GM23338 (cell line): ENCODE data around the gene CACNA2D3. TPM values are rescaled to one million over a fixed set of nuclear protein-coding genes. Genes with fewer than 3 reads are reported as not detected.

Experiments used
- ATAC-seq: fragments of 200-7000 bp; cut with Tn5 transposase; 3 replicates; pipeline ENCODE4 v1.9.1; 2020
- DNase-seq: peaks from one replicate; pipeline ENCODE4 v3.0.0-alpha.2; 2015; ENCODE audit warnings: low spot score
- H2AFZ ChIP-seq: fragments of 200-600 bp; sonication (generic); 2 replicates; pipeline ENCODE4 v1.8.0; 2016; ENCODE audit warnings: antibody characterized with exemption, mild to moderate bottlenecking, moderate library complexity
- H3F3A ChIP-seq: fragments of 200-600 bp; sonication (generic); replicated peaks from 2 replicates; pipeline ENCODE4 v1.8.0; 2017; ENCODE audit warnings: antibody characterized with exemption, mixed run types, low read depth
- H3K27ac ChIP-seq: fragments of 200-600 bp; sonication (generic); 2 replicates; pipeline ENCODE4 v1.6.1; 2016; ENCODE audit warnings: low read depth
- H3K27me3 ChIP-seq: fragments of 200-600 bp; sonication (generic); 2 replicates; pipeline ENCODE4 v1.8.0; 2016; ENCODE audit warnings: mild to moderate bottlenecking, mixed run types, moderate library complexity; ENCODE audit not compliant: insufficient read depth
- H3K36me3 ChIP-seq: fragments of 200-600 bp; sonication (generic); 2 replicates; pipeline ENCODE4 v1.8.0; 2016; ENCODE audit warnings: mild to moderate bottlenecking; ENCODE audit not compliant: insufficient read depth
- H3K4me1 ChIP-seq: fragments of 200-600 bp; sonication (generic); 2 replicates; pipeline ENCODE4 v1.8.0; 2016; ENCODE audit warnings: mild to moderate bottlenecking, moderate library complexity; ENCODE audit not compliant: insufficient read depth
- H3K4me2 ChIP-seq: fragments of 200-600 bp; sonication (generic); 2 replicates; pipeline ENCODE4 v1.7.1; 2017; ENCODE audit warnings: mixed run types
- H3K4me3 ChIP-seq: fragments of 200-600 bp; sonication (generic); 2 replicates; pipeline ENCODE4 v1.6.1; 2016; ENCODE audit warnings: mixed run types
- H3K79me2 ChIP-seq: fragments of 200-600 bp; sonication (generic); replicated peaks from 2 replicates; pipeline ENCODE4 v1.8.0; 2017; ENCODE audit warnings: mild to moderate bottlenecking; ENCODE audit not compliant: insufficient read depth
- H3K9me2 ChIP-seq: fragments of 200-600 bp; sonication (generic); 2 replicates; pipeline ENCODE4 v1.8.0; 2017; ENCODE audit not compliant: insufficient read depth
- H4K20me1 ChIP-seq: fragments of 200-600 bp; sonication (generic); replicated peaks from 2 replicates; pipeline ENCODE4 v1.8.0; 2017; ENCODE audit warnings: mild to moderate bottlenecking; ENCODE audit not compliant: insufficient read depth
- H3K27ac Mint-ChIP-seq: 2 replicates; pipeline ENCODE4 v1.8.0; 2020; ENCODE audit warnings: inconsistent platforms, mild to moderate bottlenecking, moderate library complexity, mixed read lengths
- H3K27me3 Mint-ChIP-seq: 3 replicates; pipeline ENCODE4 v1.8.0; 2022; ENCODE audit warnings: low read depth, mild to moderate bottlenecking, moderate library complexity, mixed read lengths, inconsistent platforms; ENCODE audit not compliant: insufficient read depth, poor library complexity
- H3K36me3 Mint-ChIP-seq: 3 replicates; pipeline ENCODE4 v1.8.0; 2021; ENCODE audit warnings: low read depth, mild to moderate bottlenecking, inconsistent platforms, moderate library complexity, mixed read lengths
- H3K4me1 Mint-ChIP-seq: 3 replicates; pipeline ENCODE4 v1.8.0; 2020; ENCODE audit warnings: mild to moderate bottlenecking, inconsistent platforms, mixed read lengths
- H3K4me3 Mint-ChIP-seq: 3 replicates; pipeline ENCODE4 v1.8.0; 2021; ENCODE audit warnings: moderate library complexity, mild to moderate bottlenecking, inconsistent platforms, mixed read lengths
- H3K9me3 Mint-ChIP-seq: 3 replicates; pipeline ENCODE4 v1.8.0; 2020; ENCODE audit warnings: moderate library complexity, mild to moderate bottlenecking, inconsistent platforms, mixed read lengths
- CREB1 ChIP-seq: fragments of 250-450 bp; sonication (Bioruptor Pico); IDR thresholded peaks from 2 replicates; pipeline ENCODE4 v1.5.0; 2020; ENCODE audit warnings: low read depth, mild to moderate bottlenecking, moderate library complexity
- EZH2 ChIP-seq: fragments of 200-600 bp; sonication (generic); IDR thresholded peaks from one replicate; pipeline ENCODE4 v1.8.0; 2017; ENCODE audit warnings: antibody characterized with exemption, mild to moderate bottlenecking, low read depth; ENCODE audit not compliant: unreplicated experiment
- EZH2phosphoT487 ChIP-seq: fragments of 200-600 bp; sonication (generic); IDR thresholded peaks from one replicate; pipeline ENCODE4 v1.8.1; 2018; ENCODE audit warnings: antibody characterized with exemption; ENCODE audit not compliant: unreplicated experiment
- JUNB ChIP-seq: IDR thresholded peaks from one replicate; pipeline ENCODE4 v1.6.1; 2016; ENCODE audit warnings: antibody characterized with exemption; ENCODE audit not compliant: unreplicated experiment
- NANOG ChIP-seq: IDR thresholded peaks from 2 replicates; pipeline ENCODE4 v1.6.1; 2016; ENCODE audit warnings: antibody characterized with exemption, borderline replicate concordance
- POLR2AphosphoS5 ChIP-seq: IDR thresholded peaks from 2 replicates; pipeline ENCODE4 v1.6.1; 2016; ENCODE audit warnings: antibody characterized with exemption, low read depth
- STAT1 ChIP-seq: IDR thresholded peaks from one replicate; pipeline ENCODE4 v1.6.1; 2016; ENCODE audit warnings: antibody characterized with exemption; ENCODE audit not compliant: unreplicated experiment
- ZNF114 ChIP-seq: fragments of 250-450 bp; sonication (Bioruptor Pico); IDR thresholded peaks from 2 replicates; pipeline ENCODE4 v1.5.0; 2020; ENCODE audit warnings: mild to moderate bottlenecking, moderate library complexity
- ZNF331 ChIP-seq: fragments of 250-450 bp; sonication (Bioruptor Pico); IDR thresholded peaks from 2 replicates; pipeline ENCODE4 v1.5.0; 2020; ENCODE audit warnings: low read depth, mild to moderate bottlenecking, moderate library complexity
- polyA plus RNA-seq: library from polyadenylated mRNA; unstranded; fragments of >200 nt; fragmentation: Nextera tagmentation; extraction: Ambion mirVana; gene quantifications from 2 replicates; pipeline ENCODE4 v1.2.1, GENCODE V29; 2016
- total RNA-seq: library from RNA; depleted of rRNA; stranded (reverse); fragments of >200 nt; shearing (Covaris generic); gene quantifications from 2 replicates; pipeline ENCODE4 v1.2.3, GENCODE V29; 2014
- TF ChIP-seq, protein P1 (sequence below): IDR thresholded peaks from 2 replicates; pipeline ENCODE4 v1.6.1; 2016; ENCODE audit warnings: antibody characterized with exemption
- TF ChIP-seq, protein P2 (sequence below): fragments of 250-450 bp; sonication (Bioruptor Pico); IDR thresholded peaks from 2 replicates; pipeline ENCODE4 v1.5.0; 2020; ENCODE audit warnings: mild to moderate bottlenecking, moderate library complexity
- TF ChIP-seq, protein P3 (sequence below), 2 experiments: fragments of 200-600 bp in 1 of 2; sonication (generic) in 1 of 2; conservative IDR thresholded peaks; 2 replicates each; pipeline versions ENCODE4 v1.5.1 to v1.6.1; 2016 to 2017; ENCODE audit warnings: antibody characterized with exemption in 2 of 2, low read depth in 2 of 2, mild to moderate bottlenecking in 2 of 2, moderate library complexity in 1 of 2
- TF ChIP-seq, protein P4 (sequence below): IDR thresholded peaks from one replicate; pipeline ENCODE4 v1.6.1; 2018; ENCODE audit warnings: antibody characterized with exemption; ENCODE audit not compliant: unreplicated experiment

The CACNA2D3 gene
- total and polyA plus RNA-seq, 2 experiments from 2014 or later = 2.2 to 2.3 TPM

DNA sequence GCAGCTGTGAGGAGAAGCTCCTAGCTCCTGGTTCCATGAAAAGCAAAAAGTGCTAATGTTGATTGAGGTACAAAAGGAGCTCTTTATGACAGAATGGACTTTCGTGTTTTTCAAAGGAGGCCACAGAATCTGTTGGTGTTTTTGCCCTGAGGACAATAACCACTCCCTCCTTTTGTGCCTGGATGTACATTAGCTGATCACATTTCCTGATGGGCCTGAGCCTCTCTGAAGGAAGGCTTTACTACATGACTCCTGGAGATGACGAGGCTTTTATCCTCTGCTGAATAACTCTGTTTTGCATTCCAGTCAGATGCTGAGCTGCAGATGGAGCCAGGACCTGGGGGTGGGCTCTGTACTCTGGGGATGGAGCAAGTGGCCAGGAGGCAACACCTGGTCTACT lies 301.9 kb downstream of the CACNA2D3 start:
- ATAC-seq = no peak
- Histone ChIP-seq H3K36me3 (no peaks in the 10 kb centered on the region), H3F3A (no peaks in the 10 kb centered on the region), H2AFZ (no peak overlapping the region), H3K27ac (no peak overlapping the region), H4K20me1 (no peaks in the 10 kb centered on the region), H3K27me3 (no peaks in the 10 kb centered on the region), H3K79me2 (no peaks in the 10 kb centered on the region), H3K9me2 (no peaks in the 10 kb centered on the region), H3K4me1 (no peaks in the 10 kb centered on the region), H3K4me3 (no peak overlapping the region), H3K4me2 (no peak overlapping the region)
- H3K27me3 Mint-ChIP-seq = peaks cover 6% of the 10 kb centered on the region
- no peak for TF ChIP-seq ZNF331
- TF ChIP-seq POLR2AphosphoS5 = no peak
- TF ChIP-seq EZH2 = no peak
- no peak for TF ChIP-seq NANOG
- no peak for TF ChIP-seq EZH2phosphoT487
- no peak for TF ChIP-seq JUNB
- TF ChIP-seq, protein P1, sequence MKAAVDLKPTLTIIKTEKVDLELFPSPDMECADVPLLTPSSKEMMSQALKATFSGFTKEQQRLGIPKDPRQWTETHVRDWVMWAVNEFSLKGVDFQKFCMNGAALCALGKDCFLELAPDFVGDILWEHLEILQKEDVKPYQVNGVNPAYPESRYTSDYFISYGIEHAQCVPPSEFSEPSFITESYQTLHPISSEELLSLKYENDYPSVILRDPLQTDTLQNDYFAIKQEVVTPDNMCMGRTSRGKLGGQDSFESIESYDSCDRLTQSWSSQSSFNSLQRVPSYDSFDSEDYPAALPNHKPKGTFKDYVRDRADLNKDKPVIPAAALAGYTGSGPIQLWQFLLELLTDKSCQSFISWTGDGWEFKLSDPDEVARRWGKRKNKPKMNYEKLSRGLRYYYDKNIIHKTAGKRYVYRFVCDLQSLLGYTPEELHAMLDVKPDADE = no peak
- TF ChIP-seq, protein P2, sequence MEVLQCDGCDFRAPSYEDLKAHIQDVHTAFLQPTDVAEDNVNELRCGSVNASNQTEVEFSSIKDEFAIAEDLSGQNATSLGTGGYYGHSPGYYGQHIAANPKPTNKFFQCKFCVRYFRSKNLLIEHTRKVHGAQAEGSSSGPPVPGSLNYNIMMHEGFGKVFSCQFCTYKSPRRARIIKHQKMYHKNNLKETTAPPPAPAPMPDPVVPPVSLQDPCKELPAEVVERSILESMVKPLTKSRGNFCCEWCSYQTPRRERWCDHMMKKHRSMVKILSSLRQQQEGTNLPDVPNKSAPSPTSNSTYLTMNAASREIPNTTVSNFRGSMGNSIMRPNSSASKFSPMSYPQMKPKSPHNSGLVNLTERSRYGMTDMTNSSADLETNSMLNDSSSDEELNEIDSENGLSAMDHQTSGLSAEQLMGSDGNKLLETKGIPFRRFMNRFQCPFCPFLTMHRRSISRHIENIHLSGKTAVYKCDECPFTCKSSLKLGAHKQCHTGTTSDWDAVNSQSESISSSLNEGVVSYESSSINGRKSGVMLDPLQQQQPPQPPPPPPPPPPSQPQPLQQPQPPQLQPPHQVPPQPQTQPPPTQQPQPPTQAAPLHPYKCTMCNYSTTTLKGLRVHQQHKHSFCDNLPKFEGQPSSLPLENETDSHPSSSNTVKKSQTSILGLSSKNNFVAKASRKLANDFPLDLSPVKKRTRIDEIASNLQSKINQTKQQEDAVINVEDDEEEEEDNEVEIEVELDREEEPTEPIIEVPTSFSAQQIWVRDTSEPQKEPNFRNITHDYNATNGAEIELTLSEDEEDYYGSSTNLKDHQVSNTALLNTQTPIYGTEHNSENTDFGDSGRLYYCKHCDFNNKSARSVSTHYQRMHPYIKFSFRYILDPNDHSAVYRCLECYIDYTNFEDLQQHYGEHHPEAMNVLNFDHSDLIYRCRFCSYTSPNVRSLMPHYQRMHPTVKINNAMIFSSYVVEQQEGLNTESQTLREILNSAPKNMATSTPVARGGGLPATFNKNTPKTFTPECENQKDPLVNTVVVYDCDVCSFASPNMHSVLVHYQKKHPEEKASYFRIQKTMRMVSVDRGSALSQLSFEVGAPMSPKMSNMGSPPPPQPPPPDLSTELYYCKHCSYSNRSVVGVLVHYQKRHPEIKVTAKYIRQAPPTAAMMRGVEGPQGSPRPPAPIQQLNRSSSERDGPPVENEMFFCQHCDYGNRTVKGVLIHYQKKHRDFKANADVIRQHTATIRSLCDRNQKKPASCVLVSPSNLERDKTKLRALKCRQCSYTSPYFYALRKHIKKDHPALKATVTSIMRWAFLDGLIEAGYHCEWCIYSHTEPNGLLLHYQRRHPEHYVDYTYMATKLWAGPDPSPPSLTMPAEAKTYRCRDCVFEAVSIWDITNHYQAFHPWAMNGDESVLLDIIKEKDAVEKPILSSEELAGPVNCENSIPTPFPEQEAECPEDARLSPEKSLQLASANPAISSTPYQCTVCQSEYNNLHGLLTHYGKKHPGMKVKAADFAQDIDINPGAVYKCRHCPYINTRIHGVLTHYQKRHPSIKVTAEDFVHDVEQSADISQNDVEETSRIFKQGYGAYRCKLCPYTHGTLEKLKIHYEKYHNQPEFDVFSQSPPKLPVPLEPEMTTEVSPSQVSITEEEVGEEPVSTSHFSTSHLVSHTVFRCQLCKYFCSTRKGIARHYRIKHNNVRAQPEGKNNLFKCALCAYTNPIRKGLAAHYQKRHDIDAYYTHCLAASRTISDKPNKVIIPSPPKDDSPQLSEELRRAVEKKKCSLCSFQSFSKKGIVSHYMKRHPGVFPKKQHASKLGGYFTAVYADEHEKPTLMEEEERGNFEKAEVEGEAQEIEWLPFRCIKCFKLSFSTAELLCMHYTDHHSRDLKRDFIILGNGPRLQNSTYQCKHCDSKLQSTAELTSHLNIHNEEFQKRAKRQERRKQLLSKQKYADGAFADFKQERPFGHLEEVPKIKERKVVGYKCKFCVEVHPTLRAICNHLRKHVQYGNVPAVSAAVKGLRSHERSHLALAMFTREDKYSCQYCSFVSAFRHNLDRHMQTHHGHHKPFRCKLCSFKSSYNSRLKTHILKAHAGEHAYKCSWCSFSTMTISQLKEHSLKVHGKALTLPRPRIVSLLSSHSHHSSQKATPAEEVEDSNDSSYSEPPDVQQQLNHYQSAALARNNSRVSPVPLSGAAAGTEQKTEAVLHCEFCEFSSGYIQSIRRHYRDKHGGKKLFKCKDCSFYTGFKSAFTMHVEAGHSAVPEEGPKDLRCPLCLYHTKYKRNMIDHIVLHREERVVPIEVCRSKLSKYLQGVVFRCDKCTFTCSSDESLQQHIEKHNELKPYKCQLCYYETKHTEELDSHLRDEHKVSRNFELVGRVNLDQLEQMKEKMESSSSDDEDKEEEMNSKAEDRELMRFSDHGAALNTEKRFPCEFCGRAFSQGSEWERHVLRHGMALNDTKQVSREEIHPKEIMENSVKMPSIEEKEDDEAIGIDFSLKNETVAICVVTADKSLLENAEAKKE (CRISPR knock-in tag) = no peak
- TF ChIP-seq STAT1 = no peak
- TF ChIP-seq CREB1 = no peak
- TF ChIP-seq, protein P3, sequence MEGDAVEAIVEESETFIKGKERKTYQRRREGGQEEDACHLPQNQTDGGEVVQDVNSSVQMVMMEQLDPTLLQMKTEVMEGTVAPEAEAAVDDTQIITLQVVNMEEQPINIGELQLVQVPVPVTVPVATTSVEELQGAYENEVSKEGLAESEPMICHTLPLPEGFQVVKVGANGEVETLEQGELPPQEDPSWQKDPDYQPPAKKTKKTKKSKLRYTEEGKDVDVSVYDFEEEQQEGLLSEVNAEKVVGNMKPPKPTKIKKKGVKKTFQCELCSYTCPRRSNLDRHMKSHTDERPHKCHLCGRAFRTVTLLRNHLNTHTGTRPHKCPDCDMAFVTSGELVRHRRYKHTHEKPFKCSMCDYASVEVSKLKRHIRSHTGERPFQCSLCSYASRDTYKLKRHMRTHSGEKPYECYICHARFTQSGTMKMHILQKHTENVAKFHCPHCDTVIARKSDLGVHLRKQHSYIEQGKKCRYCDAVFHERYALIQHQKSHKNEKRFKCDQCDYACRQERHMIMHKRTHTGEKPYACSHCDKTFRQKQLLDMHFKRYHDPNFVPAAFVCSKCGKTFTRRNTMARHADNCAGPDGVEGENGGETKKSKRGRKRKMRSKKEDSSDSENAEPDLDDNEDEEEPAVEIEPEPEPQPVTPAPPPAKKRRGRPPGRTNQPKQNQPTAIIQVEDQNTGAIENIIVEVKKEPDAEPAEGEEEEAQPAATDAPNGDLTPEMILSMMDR (conservative IDR thresholded peaks at IDR 0.05; ENCODE audit: low read depth in 2 of 2) = no peak
- no peak for TF ChIP-seq ZNF114 (CRISPR knock-in tag)
- TF ChIP-seq, protein P4, sequence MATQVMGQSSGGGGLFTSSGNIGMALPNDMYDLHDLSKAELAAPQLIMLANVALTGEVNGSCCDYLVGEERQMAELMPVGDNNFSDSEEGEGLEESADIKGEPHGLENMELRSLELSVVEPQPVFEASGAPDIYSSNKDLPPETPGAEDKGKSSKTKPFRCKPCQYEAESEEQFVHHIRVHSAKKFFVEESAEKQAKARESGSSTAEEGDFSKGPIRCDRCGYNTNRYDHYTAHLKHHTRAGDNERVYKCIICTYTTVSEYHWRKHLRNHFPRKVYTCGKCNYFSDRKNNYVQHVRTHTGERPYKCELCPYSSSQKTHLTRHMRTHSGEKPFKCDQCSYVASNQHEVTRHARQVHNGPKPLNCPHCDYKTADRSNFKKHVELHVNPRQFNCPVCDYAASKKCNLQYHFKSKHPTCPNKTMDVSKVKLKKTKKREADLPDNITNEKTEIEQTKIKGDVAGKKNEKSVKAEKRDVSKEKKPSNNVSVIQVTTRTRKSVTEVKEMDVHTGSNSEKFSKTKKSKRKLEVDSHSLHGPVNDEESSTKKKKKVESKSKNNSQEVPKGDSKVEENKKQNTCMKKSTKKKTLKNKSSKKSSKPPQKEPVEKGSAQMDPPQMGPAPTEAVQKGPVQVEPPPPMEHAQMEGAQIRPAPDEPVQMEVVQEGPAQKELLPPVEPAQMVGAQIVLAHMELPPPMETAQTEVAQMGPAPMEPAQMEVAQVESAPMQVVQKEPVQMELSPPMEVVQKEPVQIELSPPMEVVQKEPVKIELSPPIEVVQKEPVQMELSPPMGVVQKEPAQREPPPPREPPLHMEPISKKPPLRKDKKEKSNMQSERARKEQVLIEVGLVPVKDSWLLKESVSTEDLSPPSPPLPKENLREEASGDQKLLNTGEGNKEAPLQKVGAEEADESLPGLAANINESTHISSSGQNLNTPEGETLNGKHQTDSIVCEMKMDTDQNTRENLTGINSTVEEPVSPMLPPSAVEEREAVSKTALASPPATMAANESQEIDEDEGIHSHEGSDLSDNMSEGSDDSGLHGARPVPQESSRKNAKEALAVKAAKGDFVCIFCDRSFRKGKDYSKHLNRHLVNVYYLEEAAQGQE = no peak
- H3K36me3 Mint-ChIP-seq = no peaks in the 10 kb centered on the region
- H3K4me3 Mint-ChIP-seq = no peak overlapping the region
- no peak for DNase-seq
- no peak overlapping the region for H3K27ac Mint-ChIP-seq
- peaks cover 17% of the 10 kb centered on the region for H3K4me1 Mint-ChIP-seq
- no peaks in the 10 kb centered on the region for H3K9me3 Mint-ChIP-seq
